GM10266 (cell line): ENCODE results near the gene TRH.

Experiments used
- DNase-seq: peaks from one replicate; pipeline ENCODE4 v3.0.0; 2012; ENCODE audit errors: extremely low spot score
- TF ChIP-seq, protein P1 (sequence below): IDR thresholded peaks from 2 replicates; pipeline ENCODE4 v1.5.1; 2012; ENCODE audit warnings: mild to moderate bottlenecking, low read depth; ENCODE audit not compliant: control insufficient read depth, insufficient read depth; ENCODE audit errors: missing control alignments

Gene TRH

DNA sequence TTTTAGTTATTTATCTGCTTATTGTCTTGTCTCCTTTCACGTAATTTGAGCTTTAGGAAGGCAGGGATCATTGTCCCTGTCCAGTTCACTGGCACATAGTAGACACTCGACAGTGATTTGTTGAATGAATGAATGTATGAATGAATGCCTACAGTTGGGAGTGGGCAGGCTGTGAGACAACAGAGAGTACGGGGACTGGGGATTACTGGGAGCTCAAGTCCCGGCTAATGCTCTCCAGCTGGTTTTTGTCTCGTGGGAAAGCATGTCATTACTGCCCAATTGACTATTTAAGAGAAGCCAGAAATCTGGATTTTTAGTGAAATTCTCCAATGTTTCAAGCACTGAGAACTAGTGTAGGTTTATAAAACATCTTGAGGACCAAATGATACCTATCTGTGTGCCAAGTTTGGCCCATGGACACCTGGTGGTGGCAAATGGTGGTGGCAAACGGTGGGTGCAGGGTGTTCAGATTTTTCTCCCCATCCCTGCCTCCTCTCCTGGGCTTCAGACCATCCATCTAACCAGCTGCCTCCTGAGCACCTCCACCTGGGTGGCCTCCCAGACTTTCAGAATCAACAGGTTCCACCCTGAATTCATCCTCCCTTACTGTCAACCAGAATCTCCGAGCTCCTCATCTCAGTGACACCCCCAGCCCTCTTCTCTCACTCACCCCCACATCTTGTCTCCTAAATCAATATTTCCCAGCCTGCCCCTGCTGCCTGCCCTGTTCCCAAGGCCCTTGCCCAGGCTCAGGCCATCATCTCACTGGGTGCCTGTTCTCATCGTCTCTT is 36.2 kb upstream of the TRH start:
- TF ChIP-seq, protein P1, sequence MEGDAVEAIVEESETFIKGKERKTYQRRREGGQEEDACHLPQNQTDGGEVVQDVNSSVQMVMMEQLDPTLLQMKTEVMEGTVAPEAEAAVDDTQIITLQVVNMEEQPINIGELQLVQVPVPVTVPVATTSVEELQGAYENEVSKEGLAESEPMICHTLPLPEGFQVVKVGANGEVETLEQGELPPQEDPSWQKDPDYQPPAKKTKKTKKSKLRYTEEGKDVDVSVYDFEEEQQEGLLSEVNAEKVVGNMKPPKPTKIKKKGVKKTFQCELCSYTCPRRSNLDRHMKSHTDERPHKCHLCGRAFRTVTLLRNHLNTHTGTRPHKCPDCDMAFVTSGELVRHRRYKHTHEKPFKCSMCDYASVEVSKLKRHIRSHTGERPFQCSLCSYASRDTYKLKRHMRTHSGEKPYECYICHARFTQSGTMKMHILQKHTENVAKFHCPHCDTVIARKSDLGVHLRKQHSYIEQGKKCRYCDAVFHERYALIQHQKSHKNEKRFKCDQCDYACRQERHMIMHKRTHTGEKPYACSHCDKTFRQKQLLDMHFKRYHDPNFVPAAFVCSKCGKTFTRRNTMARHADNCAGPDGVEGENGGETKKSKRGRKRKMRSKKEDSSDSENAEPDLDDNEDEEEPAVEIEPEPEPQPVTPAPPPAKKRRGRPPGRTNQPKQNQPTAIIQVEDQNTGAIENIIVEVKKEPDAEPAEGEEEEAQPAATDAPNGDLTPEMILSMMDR = no peak
- no peak for DNase-seq

DNA sequence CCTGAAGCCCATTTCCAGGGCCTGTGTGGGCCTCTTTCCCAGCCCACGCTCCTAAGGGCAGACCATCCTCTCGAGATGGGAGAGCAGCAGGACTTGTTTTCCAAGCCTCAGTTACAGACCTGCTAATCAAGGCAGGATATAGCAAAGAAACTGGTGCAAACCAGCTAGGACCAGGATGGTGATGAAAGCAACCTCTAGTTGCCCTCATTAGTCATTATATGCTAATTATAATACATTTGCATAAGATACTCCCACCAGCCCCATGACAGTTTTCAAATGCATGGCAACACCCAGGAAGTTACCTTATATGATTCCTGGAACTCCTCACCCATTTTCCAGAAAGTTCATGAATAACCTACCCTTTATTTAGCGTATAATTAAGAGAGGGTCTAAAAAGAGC is 34.4 kb upstream of the TRH start:
- TF ChIP-seq, protein P1 = no peak
- DNase-seq = no peak

- TF ChIP-seq, protein P1 = peak; percentile 63
- peak; percentile 61 for DNase-seq
Measured at GRCh38 chr3:129942296-129942695, 32.2 kb upstream of the TRH start.

GRCh38 chr3:129943020-129943419 is 31.5 kb upstream of the TRH start:
- TF ChIP-seq, protein P1 = no peak
- no peak for DNase-seq

GRCh38 chr3:129944709-129945108 is 29.8 kb upstream of the TRH start:
- no peak for DNase-seq
- TF ChIP-seq, protein P1 = no peak

- TF ChIP-seq, protein P1 = no peak
- DNase-seq = no peak
Measured at GRCh38 chr3:129947538-129948240, 26.8 kb upstream of the TRH start.
